Activated CD4-positive, alpha-beta memory T cell treated with anti-CD3 and anti-CD28 coated beads for 36 hours (primary cell): Measurements from ENCODE around the gene TNRC6A. TPM values are rescaled to one million over a fixed set of nuclear protein-coding genes. Genes with fewer than 3 reads are reported as not detected.
"Not testable (repeated sequence)": the region's sequence is repeated elsewhere in the genome, so short reads cannot be mapped to it uniquely, and the experiment has no call there.

Experiments
- CTCF ChIA-PET: fragments of 350-600 bp; sonication (Branson Sonifier 250); formaldehyde crosslinking; loops from one replicate; lab custom pipeline; 2021; ENCODE audit warnings: antibody characterized with exemption, inconsistent platforms; lab: Charles Lee
- POLR2A ChIA-PET: fragments of 350-600 bp; sonication (Branson Sonifier 250); formaldehyde crosslinking; loops from one replicate; lab custom pipeline; 2021; ENCODE audit warnings: antibody characterized with exemption; lab: Charles Lee
- DNase-seq: peaks from one replicate; pipeline ENCODE4 v3.0.0-alpha.2; 2020
- H3K27ac Mint-ChIP-seq: one replicate; pipeline ENCODE4 v1.8.0; 2021; ENCODE audit warnings: mixed read lengths
- H3K27me3 Mint-ChIP-seq: one replicate; pipeline ENCODE4 v1.8.0; 2021; ENCODE audit warnings: mixed read lengths
- H3K36me3 Mint-ChIP-seq: one replicate; pipeline ENCODE4 v1.8.0; 2021; ENCODE audit warnings: mixed read lengths
- H3K4me1 Mint-ChIP-seq: one replicate; pipeline ENCODE4 v1.8.0; 2021; ENCODE audit warnings: low read depth, mixed read lengths
- H3K4me3 Mint-ChIP-seq: one replicate; pipeline ENCODE4 v1.8.0; 2021; ENCODE audit warnings: mild to moderate bottlenecking, mixed read lengths
- H3K9me3 Mint-ChIP-seq: one replicate; pipeline ENCODE4 v1.8.0; 2021; ENCODE audit warnings: mixed read lengths
- intact Hi-C: fragments of 100-400 bp; cut with micrococcal nuclease; formaldehyde crosslinking; loops from one replicate; pipeline ENCODE4 v1.15.1; 2023
- total RNA-seq, 2 experiments: library from RNA; stranded (reverse); gene quantifications; one replicate each; pipeline ENCODE4 v1.2.3, GENCODE V29; 2021

The TNRC6A gene
- total RNA-seq, 2 experiments from 2014 or later = 31.7 to 36.3 TPM

- Mint-ChIP-seq H3K9me3 (no peaks in the 10 kb centered on the region), H3K4me3 (no peak overlapping the region), H3K4me1 (no peaks in the 10 kb centered on the region), H3K27me3 (no peaks in the 10 kb centered on the region), H3K36me3 (peaks cover 42% of the 10 kb centered on the region), H3K27ac (no peak overlapping the region)
- no peak for DNase-seq
- POLR2A ChIA-PET = no interaction called here
- intact Hi-C loops = no loop called here
- CTCF ChIA-PET = no interaction called here
Observed at GRCh38 chr16:24789881-24790280, 60.4 kb downstream of the TNRC6A start.

GRCh38 chr16:24800586-24800985, 71.1 kb downstream of the TNRC6A start:
- Mint-ChIP-seq H3K4me3 (no peak overlapping the region), H3K9me3 (no peaks in the 10 kb centered on the region), H3K27me3 (no peaks in the 10 kb centered on the region), H3K36me3 (peaks cover 55% of the 10 kb centered on the region), H3K27ac (no peak overlapping the region), H3K4me1 (peaks cover 4% of the 10 kb centered on the region)
- intact Hi-C loops = no loop called here
- ChIA-PET POLR2A (interaction anchor here (0.6 to 0.7 kb wide), 2 partner anchors 10 to 187 kb away, joined by 3 read pairs; no protein-coding TSS in a partner anchor), CTCF (interaction anchor here (0.9 to 1.8 kb wide), 3 partner anchors 23 to 286 kb away, joined by 3 to 8 read pairs (median 5); no protein-coding TSS in a partner anchor)
- no peak for DNase-seq

- H3K4me3 Mint-ChIP-seq = no peak overlapping the region
- no peak overlapping the region for H3K27ac Mint-ChIP-seq
- peaks cover 59% of the 10 kb centered on the region for H3K36me3 Mint-ChIP-seq
- no peaks in the 10 kb centered on the region for H3K9me3 Mint-ChIP-seq
- no peaks in the 10 kb centered on the region for H3K27me3 Mint-ChIP-seq
- peaks cover 4% of the 10 kb centered on the region for H3K4me1 Mint-ChIP-seq
- intact Hi-C loops = no loop called here
- ChIA-PET CTCF (interaction anchor here (1.2 kb wide), 1 partner anchor 287 kb away, joined by 5 read pairs; no protein-coding TSS in a partner anchor), POLR2A (interaction anchor here (0.6 kb wide), 1 partner anchor 19 kb away, joined by 3 read pairs; no protein-coding TSS in a partner anchor)
- DNase-seq = no peak
Observed at GRCh38 chr16:24801761-24802302, 72.4 kb downstream of the TNRC6A start.

GRCh38 chr16:24805484-24805883, 76.0 kb downstream of the TNRC6A start:
- H3K36me3 Mint-ChIP-seq = peaks cover 54% of the 10 kb centered on the region
- H3K27me3 Mint-ChIP-seq = no peaks in the 10 kb centered on the region
- CTCF ChIA-PET = no interaction called here
- no peaks in the 10 kb centered on the region for H3K9me3 Mint-ChIP-seq
- no peak overlapping the region for H3K27ac Mint-ChIP-seq
- no peak overlapping the region for H3K4me3 Mint-ChIP-seq
- H3K4me1 Mint-ChIP-seq = no peaks in the 10 kb centered on the region
- intact Hi-C loops = no loop called here
- POLR2A ChIA-PET = no interaction called here
- DNase-seq = no peak

GRCh38 chr16:24807301-24807700, 77.8 kb downstream of the TNRC6A start:
- intact Hi-C loops = no loop called here
- POLR2A ChIA-PET = interaction anchor here (0.7 kb wide), 1 partner anchor 41 kb away, joined by 4 read pairs; no protein-coding TSS in a partner anchor
- DNase-seq = no peak
- no peaks in the 10 kb centered on the region for H3K27me3 Mint-ChIP-seq
- H3K36me3 Mint-ChIP-seq = peaks cover 52% of the 10 kb centered on the region
- no peak overlapping the region for H3K4me3 Mint-ChIP-seq
- H3K27ac Mint-ChIP-seq = no peak overlapping the region
- no peaks in the 10 kb centered on the region for H3K9me3 Mint-ChIP-seq
- H3K4me1 Mint-ChIP-seq = no peaks in the 10 kb centered on the region
- CTCF ChIA-PET = interaction anchor here (0.6 to 1.3 kb wide), 2 partner anchors 33 to 291 kb away, joined by 3 read pairs; no protein-coding TSS in a partner anchor

GRCh38 chr16:24810951-24811843, 81.7 kb downstream of the TNRC6A start:
- no peaks in the 10 kb centered on the region for H3K4me1 Mint-ChIP-seq
- no peak for DNase-seq
- H3K4me3 Mint-ChIP-seq = no peak overlapping the region
- H3K27ac Mint-ChIP-seq = no peak overlapping the region
- POLR2A ChIA-PET = interaction anchor here (0.9 kb wide), 1 partner anchor 11 kb away, joined by 3 read pairs; no protein-coding TSS in a partner anchor
- H3K36me3 Mint-ChIP-seq = peaks cover 44% of the 10 kb centered on the region
- intact Hi-C loops = no loop called here
- CTCF ChIA-PET = no interaction called here
- no peaks in the 10 kb centered on the region for H3K27me3 Mint-ChIP-seq
- H3K9me3 Mint-ChIP-seq = no peaks in the 10 kb centered on the region

- H3K4me1 Mint-ChIP-seq, H3K9me3 Mint-ChIP-seq, H3K27me3 Mint-ChIP-seq, CTCF ChIA-PET, H3K4me3 Mint-ChIP-seq, DNase-seq, H3K27ac Mint-ChIP-seq, intact Hi-C loops, POLR2A ChIA-PET: not testable (repeated sequence)
- H3K36me3 Mint-ChIP-seq = peaks cover 40% of the 10 kb centered on the region
Observed at GRCh38 chr16:24812813-24813212, 83.4 kb downstream of the TNRC6A start.

GRCh38 chr16:24815021-24815420, 85.6 kb downstream of the TNRC6A start:
- DNase-seq = no peak
- Mint-ChIP-seq H3K4me1 (no peaks in the 10 kb centered on the region), H3K36me3 (peaks cover 45% of the 10 kb centered on the region), H3K4me3 (no peak overlapping the region), H3K27ac (no peak overlapping the region), H3K27me3 (no peaks in the 10 kb centered on the region), H3K9me3 (no peaks in the 10 kb centered on the region)
- intact Hi-C loops = no loop called here
- ChIA-PET POLR2A (no interaction called here), CTCF (no interaction called here)

GRCh38 chr16:24816688-24817087, 87.2 kb downstream of the TNRC6A start:
- ChIA-PET CTCF (no interaction called here), POLR2A (no interaction called here)
- H3K4me3 Mint-ChIP-seq = no peak overlapping the region
- H3K27me3 Mint-ChIP-seq = no peaks in the 10 kb centered on the region
- no peaks in the 10 kb centered on the region for H3K9me3 Mint-ChIP-seq
- no peak for DNase-seq
- peaks cover 43% of the 10 kb centered on the region for H3K36me3 Mint-ChIP-seq
- H3K4me1 Mint-ChIP-seq = no peaks in the 10 kb centered on the region
- intact Hi-C loops = no loop called here
- no peak overlapping the region for H3K27ac Mint-ChIP-seq

- Mint-ChIP-seq H3K4me1 (no peaks in the 10 kb centered on the region), H3K36me3 (peaks cover 56% of the 10 kb centered on the region), H3K4me3 (no peak overlapping the region), H3K27ac (peak overlapping the region; percentile 46), H3K9me3 (no peaks in the 10 kb centered on the region), H3K27me3 (no peaks in the 10 kb centered on the region)
- intact Hi-C loops = no loop called here
- no peak for DNase-seq
- CTCF ChIA-PET = no interaction called here
- POLR2A ChIA-PET = no interaction called here
Observed at GRCh38 chr16:24819462-24820040, 90.1 kb downstream of the TNRC6A start.

GRCh38 chr16:24820522-24820921, 91.1 kb downstream of the TNRC6A start:
- CTCF ChIA-PET = no interaction called here
- POLR2A ChIA-PET = no interaction called here
- intact Hi-C loops = no loop called here
- no peaks in the 10 kb centered on the region for H3K9me3 Mint-ChIP-seq
- H3K4me1 Mint-ChIP-seq = no peaks in the 10 kb centered on the region
- no peak for DNase-seq
- no peaks in the 10 kb centered on the region for H3K27me3 Mint-ChIP-seq
- no peak overlapping the region for H3K27ac Mint-ChIP-seq
- H3K36me3 Mint-ChIP-seq = peaks cover 56% of the 10 kb centered on the region
- H3K4me3 Mint-ChIP-seq = no peak overlapping the region

GRCh38 chr16:24821129-24821528, 91.7 kb downstream of the TNRC6A start:
- no peak for DNase-seq
- Mint-ChIP-seq H3K27ac (no peak overlapping the region), H3K4me1 (no peaks in the 10 kb centered on the region), H3K36me3 (peaks cover 62% of the 10 kb centered on the region), H3K27me3 (no peaks in the 10 kb centered on the region), H3K9me3 (no peaks in the 10 kb centered on the region), H3K4me3 (no peak overlapping the region)
- intact Hi-C loops = no loop called here
- CTCF ChIA-PET = no interaction called here
- POLR2A ChIA-PET = no interaction called here
